HG02852 (cell line): ENCODE results near the gene PIGR.

Source experiments
- ATAC-seq: cut with Tn5 transposase; IDR thresholded peaks from one replicate; pipeline ENCODE4 v1.9.1; 2021; ENCODE audit warnings: mild to moderate bottlenecking, moderate library complexity; ENCODE audit not compliant: unreplicated experiment

Gene PIGR

GRCh38 chr1:206892351-206892984 lies 53.8 kb downstream of the PIGR start:
- no peak for ATAC-seq

DNA sequence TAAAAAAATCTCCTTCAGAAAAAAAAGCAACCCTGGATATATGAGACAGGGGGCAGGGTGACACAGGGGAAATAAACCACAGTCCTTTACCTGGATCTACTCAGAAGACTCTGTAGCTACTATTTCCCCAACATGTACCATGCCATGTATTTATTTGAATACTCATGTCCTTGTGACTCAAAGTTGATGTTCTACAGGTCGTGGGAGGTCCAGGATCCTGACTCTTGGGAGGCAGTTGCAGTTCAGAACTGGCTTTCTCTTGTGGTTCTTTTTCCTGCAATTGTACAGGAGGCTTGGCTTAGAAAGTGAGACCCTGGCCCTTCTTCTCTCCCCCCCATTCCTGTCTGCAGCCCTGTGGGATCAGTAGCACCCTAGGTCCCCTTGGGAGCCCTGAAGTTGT lies 54.9 kb downstream of the PIGR start:
- ATAC-seq, result no peak

DNA sequence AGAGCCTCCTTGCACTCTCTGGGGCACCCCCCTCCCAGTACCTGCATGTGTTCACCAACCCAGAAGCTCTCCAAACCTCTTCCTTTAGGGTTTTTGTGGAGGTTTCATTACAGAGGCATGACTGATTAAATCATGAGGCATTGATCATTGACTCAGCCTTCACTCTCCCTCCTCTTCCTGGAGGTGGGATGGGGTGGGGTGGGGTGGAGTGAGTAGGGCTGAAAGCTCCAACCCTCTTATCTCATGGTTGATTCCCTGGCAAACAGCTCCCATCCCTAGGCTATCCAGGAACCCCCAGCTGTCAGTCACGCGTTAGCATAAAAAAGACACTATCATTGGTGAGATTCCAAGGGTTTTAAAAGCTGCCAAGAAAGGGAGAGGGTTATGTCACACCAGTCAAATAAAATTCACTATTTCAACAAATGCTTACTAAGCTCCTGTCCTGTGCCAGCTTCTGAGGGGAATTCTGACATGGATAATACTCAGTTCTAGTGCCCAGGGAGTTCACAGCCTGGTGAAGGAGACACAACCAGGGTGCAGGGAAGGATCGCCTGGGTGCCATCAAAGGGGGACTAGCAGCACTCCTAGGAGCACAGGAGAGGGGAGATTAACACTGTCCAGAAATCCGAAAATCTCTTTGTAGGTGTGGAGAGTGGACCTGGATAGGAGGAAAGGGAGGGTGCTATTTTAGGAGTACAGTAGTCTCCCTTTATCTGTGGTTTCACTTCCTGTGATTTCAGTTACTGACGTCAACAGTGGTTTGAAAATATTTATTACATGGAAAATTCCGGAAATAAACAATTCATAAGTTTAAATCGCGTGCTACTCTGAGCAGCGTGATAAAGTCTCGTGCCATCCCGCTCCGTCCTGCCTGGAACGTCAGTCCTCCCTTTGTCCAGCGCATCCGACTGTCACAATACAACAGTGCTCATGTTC lies 55.9 kb downstream of the PIGR start:
- ATAC-seq, result no peak

- no peak for ATAC-seq
Measured at GRCh38 chr1:206887701-206888100, 58.6 kb downstream of the PIGR start.

DNA sequence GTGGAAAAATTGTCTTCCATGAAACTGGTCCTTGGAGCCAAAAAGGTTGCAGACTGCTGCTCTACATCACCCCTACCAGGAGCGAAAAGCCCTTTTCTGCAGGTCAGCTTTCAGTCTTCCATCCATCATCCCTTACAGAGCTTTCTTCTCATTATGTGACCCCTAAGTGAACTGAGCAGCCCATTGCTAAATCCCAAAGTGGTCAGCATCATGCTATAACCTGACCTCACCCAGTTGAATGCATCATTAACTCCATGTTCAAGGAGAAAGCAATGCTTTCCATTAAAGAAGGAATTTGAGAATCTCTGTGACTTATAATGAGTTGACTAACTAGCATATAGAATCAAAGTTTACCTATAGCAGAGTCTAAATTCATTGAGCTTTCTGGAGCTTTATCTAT lies 59.4 kb downstream of the PIGR start:
- ATAC-seq, result no peak

- no peak for ATAC-seq
Measured at GRCh38 chr1:206885341-206886060, 60.8 kb downstream of the PIGR start.

DNA sequence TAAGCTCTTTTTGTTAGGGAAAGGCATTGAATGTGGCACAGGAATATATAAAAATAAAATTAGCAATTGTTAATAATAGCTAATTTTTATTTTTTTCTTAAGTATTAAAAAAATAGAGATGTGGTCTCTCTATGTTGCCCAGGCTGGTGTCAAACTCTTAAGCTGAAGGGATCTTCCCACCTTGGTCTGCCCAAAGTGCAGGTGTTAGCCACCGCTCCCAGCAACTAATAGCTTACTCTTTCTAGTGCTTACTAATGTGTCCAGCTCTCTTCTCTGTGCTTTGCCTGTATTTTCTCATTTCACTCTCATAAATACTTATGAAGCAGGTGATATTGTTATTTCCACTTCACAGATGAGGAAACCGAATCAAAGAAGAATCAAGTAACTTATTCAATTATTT lies 62.4 kb downstream of the PIGR start:
- ATAC-seq, result no peak

GRCh38 chr1:206883160-206883559 lies 63.1 kb downstream of the PIGR start:
- no peak for ATAC-seq

- no peak for ATAC-seq
Measured at GRCh38 chr1:206882555-206882954, 63.7 kb downstream of the PIGR start.

- ATAC-seq, result no peak
Measured at GRCh38 chr1:206880314-206880713, 66.0 kb downstream of the PIGR start.
